ENCODE measurements around the gene KCNMB2.

Gene KCNMB2

GRCh38 chr3:178754852-178755510, 218.7 kb downstream of the KCNMB2 start:
- no peak overlapping the region for H3K9ac ChIP-seq (ENCODE audit: low read length in 2 of 2)
- H3K36me3 ChIP-seq (ENCODE audit: control insufficient read depth in 2 of 2, insufficient read depth in 2 of 2, low read length in 2 of 2): no peaks in the 10 kb centered on the region
- H3K9me3 ChIP-seq (ENCODE audit: control insufficient read depth in 2 of 2, low read length in 2 of 2): no peaks in the 10 kb centered on the region
- no peak overlapping the region for H3K27ac ChIP-seq (ENCODE audit: low read length)
- no peak overlapping the region for H3K4me3 ChIP-seq (ENCODE audit: low read length in 2 of 2)
- no peaks in the 10 kb centered on the region for H3K4me1 ChIP-seq (ENCODE audit: control insufficient read depth, insufficient read depth, low read length)
- no peaks in the 10 kb centered on the region for H3K27me3 ChIP-seq (ENCODE audit: control insufficient read depth in 1 of 2, insufficient read depth in 2 of 2, low read length in 2 of 2)

- Histone ChIP-seq H3K27ac (ENCODE audit: low read length) (no peak overlapping the region), H3K27me3 (ENCODE audit: control insufficient read depth in 1 of 2, insufficient read depth in 2 of 2, low read length in 2 of 2) (no peaks in the 10 kb centered on the region), H3K4me3 (ENCODE audit: low read length in 2 of 2) (no peak overlapping the region), H3K9ac (ENCODE audit: low read length in 2 of 2) (no peak overlapping the region), H3K4me1 (ENCODE audit: control insufficient read depth, insufficient read depth, low read length) (no peaks in the 10 kb centered on the region), H3K36me3 (ENCODE audit: control insufficient read depth in 2 of 2, insufficient read depth in 2 of 2, low read length in 2 of 2) (no peaks in the 10 kb centered on the region), H3K9me3 (ENCODE audit: control insufficient read depth in 2 of 2, low read length in 2 of 2) (no peaks in the 10 kb centered on the region)
These were observed 224.8 kb downstream of the KCNMB2 start for GRCh38 chr3:178761024-178761423.

GRCh38 chr3:178761461-178761860, 225.2 kb downstream of the KCNMB2 start:
- Histone ChIP-seq H3K27ac (ENCODE audit: low read length) (no peak overlapping the region), H3K4me1 (ENCODE audit: control insufficient read depth, insufficient read depth, low read length) (no peaks in the 10 kb centered on the region), H3K4me3 (ENCODE audit: low read length in 2 of 2) (no peak overlapping the region), H3K36me3 (ENCODE audit: control insufficient read depth in 2 of 2, insufficient read depth in 2 of 2, low read length in 2 of 2) (no peaks in the 10 kb centered on the region), H3K27me3 (ENCODE audit: control insufficient read depth in 1 of 2, insufficient read depth in 2 of 2, low read length in 2 of 2) (no peaks in the 10 kb centered on the region), H3K9me3 (ENCODE audit: control insufficient read depth in 2 of 2, low read length in 2 of 2) (no peaks in the 10 kb centered on the region), H3K9ac (ENCODE audit: low read length in 2 of 2) (no peak overlapping the region)

- H3K4me1 ChIP-seq (ENCODE audit: control insufficient read depth, insufficient read depth, low read length): peaks cover 3% of the 10 kb centered on the region
- no peaks in the 10 kb centered on the region for H3K36me3 ChIP-seq (ENCODE audit: control insufficient read depth in 2 of 2, insufficient read depth in 2 of 2, low read length in 2 of 2)
- H3K9me3 ChIP-seq (ENCODE audit: control insufficient read depth in 2 of 2, low read length in 2 of 2): no peaks in the 10 kb centered on the region
- no peaks in the 10 kb centered on the region for H3K27me3 ChIP-seq (ENCODE audit: control insufficient read depth in 1 of 2, insufficient read depth in 2 of 2, low read length in 2 of 2)
- no peak overlapping the region for H3K27ac ChIP-seq (ENCODE audit: low read length)
- H3K9ac ChIP-seq (ENCODE audit: low read length in 2 of 2): no peak overlapping the region
- H3K4me3 ChIP-seq (ENCODE audit: low read length in 2 of 2): no peak overlapping the region
These were observed 226.1 kb downstream of the KCNMB2 start for GRCh38 chr3:178762385-178762784.

DNA sequence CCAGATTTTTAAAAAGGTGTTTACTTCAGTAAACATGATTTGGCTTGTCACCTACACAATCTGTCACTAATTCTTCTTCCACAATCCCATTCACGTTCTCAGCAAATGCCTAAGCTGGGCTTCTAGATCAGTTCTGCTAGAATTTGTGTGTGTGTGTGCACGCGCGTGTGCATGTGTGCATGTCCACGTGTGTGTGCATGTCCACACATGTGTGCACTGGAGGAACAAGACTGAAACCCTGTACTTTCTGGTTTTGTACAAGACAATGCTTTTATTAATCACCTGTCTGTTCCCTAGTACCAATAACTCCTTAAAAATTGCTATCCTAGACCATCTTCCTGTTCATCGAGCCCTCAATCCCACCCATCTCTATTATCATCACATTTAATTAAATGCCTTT, 229.2 kb downstream of the KCNMB2 start:
- Histone ChIP-seq H3K9me3 (ENCODE audit: control insufficient read depth in 2 of 2, low read length in 2 of 2) (no peaks in the 10 kb centered on the region), H3K9ac (ENCODE audit: low read length in 2 of 2) (no peak overlapping the region), H3K36me3 (ENCODE audit: control insufficient read depth in 2 of 2, insufficient read depth in 2 of 2, low read length in 2 of 2) (no peaks in the 10 kb centered on the region), H3K27me3 (ENCODE audit: control insufficient read depth in 1 of 2, insufficient read depth in 2 of 2, low read length in 2 of 2) (no peaks in the 10 kb centered on the region), H3K4me3 (ENCODE audit: low read length in 2 of 2) (no peak overlapping the region), H3K27ac (ENCODE audit: low read length) (no peak overlapping the region), H3K4me1 (ENCODE audit: control insufficient read depth, insufficient read depth, low read length) (peaks cover 7% of the 10 kb centered on the region)

GRCh38 chr3:178767581-178767980, 231.3 kb downstream of the KCNMB2 start:
- H3K27ac ChIP-seq (ENCODE audit: low read length): no peak overlapping the region
- H3K4me3 ChIP-seq (ENCODE audit: low read length in 2 of 2): no peak overlapping the region
- H3K27me3 ChIP-seq (ENCODE audit: control insufficient read depth in 1 of 2, insufficient read depth in 2 of 2, low read length in 2 of 2): no peaks in the 10 kb centered on the region
- H3K36me3 ChIP-seq (ENCODE audit: control insufficient read depth in 2 of 2, insufficient read depth in 2 of 2, low read length in 2 of 2): no peaks in the 10 kb centered on the region
- H3K9ac ChIP-seq (ENCODE audit: low read length in 2 of 2): no peak overlapping the region
- no peaks in the 10 kb centered on the region for H3K9me3 ChIP-seq (ENCODE audit: control insufficient read depth in 2 of 2, low read length in 2 of 2)
- peaks cover 7% of the 10 kb centered on the region for H3K4me1 ChIP-seq (ENCODE audit: control insufficient read depth, insufficient read depth, low read length)

DNA sequence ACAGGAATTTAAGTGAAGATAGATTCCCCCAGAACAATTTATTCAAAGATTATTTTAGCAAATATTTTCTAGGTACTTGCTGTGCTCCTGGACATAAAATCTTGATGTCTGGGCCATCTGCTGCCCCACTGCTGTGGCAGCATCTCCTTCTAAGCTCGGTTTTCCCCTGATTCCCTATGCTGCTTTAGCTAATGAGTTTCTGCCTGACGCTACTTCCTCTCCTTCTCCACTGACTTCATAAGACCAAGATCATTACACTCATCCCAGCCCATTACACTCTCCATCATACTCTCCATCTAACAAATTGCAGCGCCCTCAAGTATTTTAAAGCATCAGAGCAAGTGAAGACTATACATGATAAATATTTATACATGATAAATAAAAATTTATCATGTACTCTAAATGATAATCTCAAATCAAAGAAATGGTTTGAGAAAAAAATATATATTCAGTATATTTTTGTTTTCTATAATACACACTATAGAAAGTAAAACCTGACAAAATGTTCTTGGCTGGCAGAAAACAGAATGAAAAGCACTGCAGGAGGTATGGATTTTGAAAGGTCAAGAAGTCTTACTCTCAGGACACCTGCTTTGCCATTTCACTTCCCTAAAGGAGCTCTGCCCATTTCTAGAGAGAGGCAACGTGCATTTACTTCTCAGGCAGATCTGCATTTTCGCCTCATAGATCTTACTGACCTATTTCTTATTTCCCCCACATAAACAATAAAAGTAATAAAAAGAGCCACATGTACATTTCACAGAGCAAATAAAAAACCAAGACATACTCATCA, 232.0 kb downstream of the KCNMB2 start:
- no peaks in the 10 kb centered on the region for H3K36me3 ChIP-seq (ENCODE audit: control insufficient read depth in 2 of 2, insufficient read depth in 2 of 2, low read length in 2 of 2)

DNA sequence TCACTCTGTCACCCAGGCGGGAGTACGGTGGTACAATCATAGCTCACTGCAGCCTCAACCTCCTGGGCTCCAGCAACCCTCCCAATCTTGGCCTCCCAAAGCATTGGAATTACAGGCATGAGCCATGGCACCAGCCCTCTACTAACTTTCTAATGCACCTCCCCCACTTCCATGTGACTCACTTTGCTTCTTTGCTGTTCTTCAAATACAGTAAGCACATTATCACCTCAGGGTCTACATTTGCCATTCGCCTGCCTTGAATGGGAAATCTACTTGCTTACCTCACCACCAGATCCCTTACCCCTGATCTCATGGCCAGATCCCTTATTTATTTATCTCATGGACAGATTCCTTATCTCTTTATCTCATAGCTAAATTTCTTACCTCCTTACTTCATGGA, 235.3 kb downstream of the KCNMB2 start:
- peaks cover 7% of the 10 kb centered on the region for H3K4me1 ChIP-seq (ENCODE audit: control insufficient read depth, insufficient read depth, low read length)
- H3K36me3 ChIP-seq (ENCODE audit: control insufficient read depth in 2 of 2, insufficient read depth in 2 of 2, low read length in 2 of 2): no peaks in the 10 kb centered on the region
- no peaks in the 10 kb centered on the region for H3K9me3 ChIP-seq (ENCODE audit: control insufficient read depth in 2 of 2, low read length in 2 of 2)
- no peak overlapping the region for H3K4me3 ChIP-seq (ENCODE audit: low read length in 2 of 2)
- H3K27me3 ChIP-seq (ENCODE audit: control insufficient read depth in 1 of 2, insufficient read depth in 2 of 2, low read length in 2 of 2): no peaks in the 10 kb centered on the region
- H3K9ac ChIP-seq (ENCODE audit: low read length in 2 of 2): no peak overlapping the region
- no peak overlapping the region for H3K27ac ChIP-seq (ENCODE audit: low read length)

More for the DNA sequence above, 232.0 kb downstream of the KCNMB2 start:
- peaks cover 7% of the 10 kb centered on the region for H3K4me1 ChIP-seq (ENCODE audit: control insufficient read depth, insufficient read depth, low read length)
- H3K9ac ChIP-seq (ENCODE audit: low read length in 2 of 2): no peak overlapping the region
- no peak overlapping the region for H3K27ac ChIP-seq (ENCODE audit: low read length)
- H3K27me3 ChIP-seq (ENCODE audit: control insufficient read depth in 1 of 2, insufficient read depth in 2 of 2, low read length in 2 of 2): no peaks in the 10 kb centered on the region
- no peak overlapping the region for H3K4me3 ChIP-seq (ENCODE audit: low read length in 2 of 2)
- no peaks in the 10 kb centered on the region for H3K9me3 ChIP-seq (ENCODE audit: control insufficient read depth in 2 of 2, low read length in 2 of 2)

- no peaks in the 10 kb centered on the region for H3K9me3 ChIP-seq (ENCODE audit: control insufficient read depth in 2 of 2, low read length in 2 of 2)
- no peak overlapping the region for H3K9ac ChIP-seq (ENCODE audit: low read length in 2 of 2)
- H3K36me3 ChIP-seq (ENCODE audit: control insufficient read depth in 2 of 2, insufficient read depth in 2 of 2, low read length in 2 of 2): no peaks in the 10 kb centered on the region
- H3K4me3 ChIP-seq (ENCODE audit: low read length in 2 of 2): no peak overlapping the region
- no peaks in the 10 kb centered on the region for H3K27me3 ChIP-seq (ENCODE audit: control insufficient read depth in 1 of 2, insufficient read depth in 2 of 2, low read length in 2 of 2)
- no peaks in the 10 kb centered on the region for H3K4me1 ChIP-seq (ENCODE audit: control insufficient read depth, insufficient read depth, low read length)
- no peak overlapping the region for H3K27ac ChIP-seq (ENCODE audit: low read length)
These were observed 236.5 kb downstream of the KCNMB2 start for GRCh38 chr3:178772746-178773145.

- Histone ChIP-seq H3K36me3 (ENCODE audit: control insufficient read depth in 2 of 2, insufficient read depth in 2 of 2, low read length in 2 of 2) (no peaks in the 10 kb centered on the region), H3K4me3 (ENCODE audit: low read length in 2 of 2) (no peak overlapping the region), H3K27me3 (ENCODE audit: control insufficient read depth in 1 of 2, insufficient read depth in 2 of 2, low read length in 2 of 2) (no peaks in the 10 kb centered on the region), H3K4me1 (ENCODE audit: control insufficient read depth, insufficient read depth, low read length) (no peaks in the 10 kb centered on the region), H3K9ac (ENCODE audit: low read length in 2 of 2) (no peak overlapping the region), H3K9me3 (ENCODE audit: control insufficient read depth in 2 of 2, low read length in 2 of 2) (no peaks in the 10 kb centered on the region), H3K27ac (ENCODE audit: low read length) (no peak overlapping the region)
These were observed 237.1 kb downstream of the KCNMB2 start for GRCh38 chr3:178773358-178773757.

Measured in stomach smooth muscle (tissue), 2 donors.